Measurements from ENCODE around the gene IL6R.
A peak's percentile ranks its signal among the peaks of the same experiment; 100 is the strongest.

Gene IL6R

GRCh38 chr1:154453574-154454352 is 48.6 kb downstream of the IL6R start:
- DNase-seq: no peak

- DNase-seq: no peak
Measured at GRCh38 chr1:154454386-154455120, 49.4 kb downstream of the IL6R start.

- no peak for DNase-seq
Measured at GRCh38 chr1:154456631-154457030, 51.5 kb downstream of the IL6R start.

- DNase-seq: no peak
Measured at GRCh38 chr1:154459080-154459479, 53.9 kb downstream of the IL6R start.

GRCh38 chr1:154460695-154461260 is 55.6 kb downstream of the IL6R start:
- no peak for DNase-seq

- DNase-seq: peak; percentile 49 to 68
Measured at GRCh38 chr1:154463512-154463990, 58.4 kb downstream of the IL6R start.

GRCh38 chr1:154465621-154466195 is 60.6 kb downstream of the IL6R start:
- DNase-seq: no peak

- DNase-seq: no peak
Measured at GRCh38 chr1:154466206-154466605, 61.1 kb downstream of the IL6R start.

GRCh38 chr1:154466921-154467417 is 61.8 kb downstream of the IL6R start:
- no peak for DNase-seq

GRCh38 chr1:154467434-154468102 is 62.4 kb downstream of the IL6R start:
- no peak for DNase-seq

- DNase-seq: no peak
Measured at GRCh38 chr1:154468535-154469250, 63.5 kb downstream of the IL6R start.

GRCh38 chr1:154469844-154470560 is 64.9 kb downstream of the IL6R start:
- DNase-seq: no peak

GRCh38 chr1:154471304-154471703 is 66.2 kb downstream of the IL6R start:
- no peak for DNase-seq

- DNase-seq: no peak
Measured at GRCh38 chr1:154474802-154475201, 69.7 kb downstream of the IL6R start.

- DNase-seq: no peak
Measured at GRCh38 chr1:154476791-154477190, 71.6 kb downstream of the IL6R start.

- DNase-seq: no peak
Measured at GRCh38 chr1:154478013-154478412, 72.9 kb downstream of the IL6R start.

GRCh38 chr1:154478639-154479038 is 73.5 kb downstream of the IL6R start:
- peak; percentile 27 to 33 for DNase-seq

GRCh38 chr1:154479764-154480421 is 74.8 kb downstream of the IL6R start:
- DNase-seq: peak; percentile 45 to 69

GRCh38 chr1:154481053-154481452 is 75.9 kb downstream of the IL6R start:
- DNase-seq: no peak

- DNase-seq: no peak
Measured at GRCh38 chr1:154483941-154484803, 79.0 kb downstream of the IL6R start.
